Right lobe of liver (tissue), 4 donors: Measurements from ENCODE around the gene ANKRD60.

Experiments
- CTCF ChIP-seq, 4 donors: fragments of 200-600 bp in 3 of 4; fragments of 450-650 bp in 1 of 4; IDR thresholded peaks; one replicate each; pipeline versions ENCODE4 v1.5.1 to v1.8.0; 2016 to 2022; ENCODE audit warnings: antibody characterized with exemption in 4 of 4, mild to moderate bottlenecking in 2 of 4
- POLR2A ChIP-seq: fragments of 450-650 bp; IDR thresholded peaks from one replicate; pipeline ENCODE4 v1.6.1; 2017; ENCODE audit warnings: antibody characterized with exemption, mild to moderate bottlenecking
- donor health status: DM: no; HTN: no; CAD: no.
- donor health status: DM: no; HTN: no; CAD: no.
- donor health status: DM: no; HTN: yes; CAD: no.

GRCh38 chr20:58237318-58238132, 9.1 kb upstream of the ANKRD60 start:
- TF ChIP-seq CTCF (IDR thresholded peaks at IDR 0.05) (no peak), POLR2A (no peak)
